Cardiac fibroblast (primary cell): ENCODE data around the gene KLF7.

Experiments
- DNase-seq, 2 donors: peaks; one replicate each; pipeline versions ENCODE4 v3.0.0 to v3.0.0-alpha.2; 2010; ENCODE audit warnings: low read depth in 2 of 2
- H3K4me3 ChIP-seq, 2 donors: replicated peaks in 1 of 2; 1 replicate in 1 of 2; 2 replicates in 1 of 2; pipeline ENCODE4 v1.5.1; 2011; ENCODE audit warnings: low read depth in 2 of 2, low read length in 2 of 2, mild to moderate bottlenecking in 2 of 2, moderate library complexity in 1 of 2
- TF ChIP-seq, protein P1 (sequence below): IDR thresholded peaks from one replicate; pipeline ENCODE4 v1.5.1; 2011; ENCODE audit warnings: low read depth, mild to moderate bottlenecking, low read length, inconsistent platforms

KLF7 gene

DNA sequence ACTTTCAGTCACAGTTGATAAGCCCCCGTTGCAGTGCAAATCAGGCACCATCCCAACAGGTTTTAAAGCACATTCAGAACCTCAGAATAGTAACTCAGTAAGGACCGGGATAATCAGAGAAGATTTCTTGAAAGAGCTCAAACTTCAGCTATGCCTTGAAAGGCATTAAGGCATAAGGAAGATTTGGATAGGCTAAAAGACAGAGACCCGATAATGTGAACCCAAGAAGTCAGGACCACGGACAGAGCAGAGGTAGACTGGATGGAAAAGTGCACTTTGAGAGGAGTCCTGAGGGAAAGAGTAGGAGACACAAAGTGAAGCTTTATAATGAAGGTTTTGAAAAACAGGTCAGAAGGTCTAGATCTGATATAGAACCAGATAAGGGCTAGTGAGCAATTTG, 36.9 kb upstream of the KLF7 start:
- TF ChIP-seq, protein P1, sequence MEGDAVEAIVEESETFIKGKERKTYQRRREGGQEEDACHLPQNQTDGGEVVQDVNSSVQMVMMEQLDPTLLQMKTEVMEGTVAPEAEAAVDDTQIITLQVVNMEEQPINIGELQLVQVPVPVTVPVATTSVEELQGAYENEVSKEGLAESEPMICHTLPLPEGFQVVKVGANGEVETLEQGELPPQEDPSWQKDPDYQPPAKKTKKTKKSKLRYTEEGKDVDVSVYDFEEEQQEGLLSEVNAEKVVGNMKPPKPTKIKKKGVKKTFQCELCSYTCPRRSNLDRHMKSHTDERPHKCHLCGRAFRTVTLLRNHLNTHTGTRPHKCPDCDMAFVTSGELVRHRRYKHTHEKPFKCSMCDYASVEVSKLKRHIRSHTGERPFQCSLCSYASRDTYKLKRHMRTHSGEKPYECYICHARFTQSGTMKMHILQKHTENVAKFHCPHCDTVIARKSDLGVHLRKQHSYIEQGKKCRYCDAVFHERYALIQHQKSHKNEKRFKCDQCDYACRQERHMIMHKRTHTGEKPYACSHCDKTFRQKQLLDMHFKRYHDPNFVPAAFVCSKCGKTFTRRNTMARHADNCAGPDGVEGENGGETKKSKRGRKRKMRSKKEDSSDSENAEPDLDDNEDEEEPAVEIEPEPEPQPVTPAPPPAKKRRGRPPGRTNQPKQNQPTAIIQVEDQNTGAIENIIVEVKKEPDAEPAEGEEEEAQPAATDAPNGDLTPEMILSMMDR = no peak
- DNase-seq = peak; percentile 53 to 54
- H3K4me3 ChIP-seq = no peak overlapping the region

DNA sequence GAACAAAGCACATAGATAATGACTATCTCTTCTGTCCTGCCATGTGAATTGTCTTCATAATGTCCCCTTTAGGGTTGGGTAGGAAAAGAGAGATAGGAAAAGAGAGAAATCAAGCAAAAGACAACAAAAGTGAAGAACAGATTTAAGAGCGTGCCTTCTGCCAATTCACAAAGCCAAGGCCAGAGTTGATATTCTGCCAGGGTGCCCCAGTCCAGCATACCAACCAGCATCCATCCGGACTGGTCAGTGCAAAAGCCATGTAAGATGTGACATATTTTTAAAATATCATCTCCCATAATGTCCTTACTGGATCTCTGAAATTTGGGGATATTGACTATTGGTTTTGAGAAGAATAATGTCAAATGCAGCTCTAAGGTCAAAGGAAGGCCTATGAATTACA, 35.7 kb upstream of the KLF7 start:
- TF ChIP-seq, protein P1 = no peak
- no peak for DNase-seq
- no peak overlapping the region for H3K4me3 ChIP-seq

DNA sequence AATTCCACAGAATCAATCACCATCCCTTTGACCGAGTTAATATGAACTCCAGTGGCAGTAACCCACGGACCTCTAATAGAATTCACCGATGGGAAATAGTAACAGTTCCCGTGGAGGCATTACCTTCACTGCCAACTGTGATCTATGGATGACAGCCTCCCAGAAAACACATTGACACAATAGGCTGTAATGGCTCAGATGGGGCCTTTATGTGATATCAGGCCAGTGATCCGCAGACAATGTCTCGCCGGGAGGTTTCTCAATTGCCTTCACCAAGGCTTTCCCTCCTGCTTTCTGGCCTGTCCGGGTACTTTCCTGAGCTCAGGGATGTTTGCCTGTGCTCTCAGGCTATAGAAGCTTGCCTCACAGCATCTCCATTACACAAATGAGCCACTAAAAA, 34.4 kb upstream of the KLF7 start:
- H3K4me3 ChIP-seq = no peak overlapping the region
- DNase-seq = no peak
- TF ChIP-seq, protein P1 = no peak

DNA sequence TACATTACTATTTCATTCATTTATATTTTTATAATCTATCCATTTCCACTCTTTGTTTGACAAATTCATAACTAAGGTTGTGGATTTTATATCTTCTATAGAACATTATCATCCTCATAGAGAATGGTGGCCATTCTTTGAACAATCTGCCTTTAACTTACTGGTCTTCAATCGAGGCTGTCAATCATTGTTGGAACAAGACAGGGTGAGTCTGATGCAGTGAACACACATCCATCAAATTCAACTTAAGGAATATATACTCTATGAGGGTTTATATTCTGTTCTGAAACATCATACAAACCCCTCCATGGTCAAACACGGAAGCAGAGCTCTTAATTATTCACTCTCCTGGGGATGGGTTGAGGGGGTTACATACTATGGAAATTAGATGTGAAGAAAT, 28.3 kb upstream of the KLF7 start:
- H3K4me3 ChIP-seq = no peak overlapping the region
- DNase-seq = no peak
- TF ChIP-seq, protein P1 = no peak

DNA sequence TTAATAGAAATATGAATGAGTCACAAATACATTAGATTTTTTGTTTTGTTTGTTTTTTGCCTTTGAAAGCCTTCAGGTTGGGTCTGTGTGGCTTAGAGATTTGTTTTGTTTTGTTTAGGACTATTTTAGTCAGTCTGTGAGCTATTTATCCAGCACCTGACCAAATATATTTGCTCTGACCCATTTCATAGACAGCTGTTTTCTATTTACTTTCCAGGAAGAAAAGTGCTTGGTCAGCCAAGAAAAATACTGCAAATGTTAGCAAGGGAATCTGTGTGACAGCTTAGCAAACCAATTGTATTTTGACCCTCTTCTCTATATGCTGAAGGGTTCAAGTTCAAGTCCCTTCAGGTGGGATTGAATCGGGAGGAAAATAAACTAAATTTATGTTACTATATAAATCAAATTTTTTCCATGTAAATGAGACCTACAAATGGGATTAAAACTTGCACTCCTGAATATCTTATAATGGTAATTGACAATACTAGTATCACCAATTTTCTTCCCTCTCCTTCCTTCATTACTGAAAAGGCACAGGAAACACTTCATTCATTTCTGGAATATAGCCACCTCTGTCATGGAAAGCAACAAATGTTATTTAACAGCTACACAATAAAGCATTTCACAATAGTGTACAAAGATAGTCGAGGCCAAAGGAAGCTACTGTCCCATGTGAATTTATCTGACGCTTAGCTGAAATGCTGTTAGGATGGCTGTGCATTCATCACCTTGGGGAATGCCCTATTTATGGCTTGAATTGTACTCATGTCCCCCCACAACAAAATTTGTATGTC, 23.1 kb upstream of the KLF7 start:
- peak; percentile 62 to 91 for DNase-seq
- TF ChIP-seq, protein P1 = no peak
- H3K4me3 ChIP-seq = no peak overlapping the region

DNA sequence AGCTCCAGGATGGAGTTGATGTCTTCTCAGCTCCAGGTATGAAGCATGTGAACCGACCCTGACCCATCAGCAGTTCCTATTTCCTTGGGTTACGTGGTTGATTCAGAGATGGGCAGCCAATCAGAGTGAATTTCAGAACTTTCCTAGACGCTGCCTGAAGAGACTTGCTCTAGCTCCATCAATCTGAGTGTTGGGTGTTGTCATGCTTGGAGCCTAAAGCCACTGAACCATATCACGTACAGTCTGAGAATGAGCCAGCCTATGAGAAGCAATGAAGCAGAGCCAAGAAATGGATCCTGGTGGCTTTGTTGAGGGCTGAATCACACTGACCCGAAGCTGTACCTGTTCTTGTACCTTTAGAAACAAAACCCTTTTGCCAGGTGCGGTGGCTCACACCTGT, 19.6 kb upstream of the KLF7 start:
- H3K4me3 ChIP-seq = no peak overlapping the region
- TF ChIP-seq, protein P1 = no peak
- no peak for DNase-seq

DNA sequence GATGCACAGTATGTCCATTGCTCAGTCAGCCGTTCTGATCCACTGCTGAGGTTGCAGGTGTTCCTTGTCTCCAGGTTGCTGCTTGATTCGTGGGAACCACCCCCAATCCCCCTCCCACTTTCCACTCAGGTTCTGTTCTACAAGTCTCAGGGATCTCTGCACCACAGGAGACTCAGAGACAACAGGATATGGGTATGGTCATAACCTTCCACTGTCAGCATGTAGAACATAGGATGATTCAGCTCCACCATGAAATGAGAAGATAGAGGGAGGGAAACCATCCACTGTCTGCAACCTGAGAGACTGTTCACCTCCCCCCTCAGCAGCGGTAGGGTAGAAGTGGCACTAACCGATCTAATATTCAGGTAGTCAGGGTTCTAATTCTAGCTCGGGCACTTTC, 19.0 kb upstream of the KLF7 start:
- TF ChIP-seq, protein P1 = no peak
- H3K4me3 ChIP-seq = no peak overlapping the region
- peak in 1 of 2 donors; percentile 53 for DNase-seq
